ENCODE measurements around the gene RC3H1. TPM values are rescaled to one million over a fixed set of nuclear protein-coding genes. Genes with fewer than 3 reads are reported as not detected.
"Not testable (repeated sequence)": the region's sequence is repeated elsewhere in the genome, so short reads cannot be mapped to it uniquely, and the experiment has no call there.

RC3H1 gene
- total RNA-seq, 1 experiment from 2014 or later: 8.8 TPM

DNA sequence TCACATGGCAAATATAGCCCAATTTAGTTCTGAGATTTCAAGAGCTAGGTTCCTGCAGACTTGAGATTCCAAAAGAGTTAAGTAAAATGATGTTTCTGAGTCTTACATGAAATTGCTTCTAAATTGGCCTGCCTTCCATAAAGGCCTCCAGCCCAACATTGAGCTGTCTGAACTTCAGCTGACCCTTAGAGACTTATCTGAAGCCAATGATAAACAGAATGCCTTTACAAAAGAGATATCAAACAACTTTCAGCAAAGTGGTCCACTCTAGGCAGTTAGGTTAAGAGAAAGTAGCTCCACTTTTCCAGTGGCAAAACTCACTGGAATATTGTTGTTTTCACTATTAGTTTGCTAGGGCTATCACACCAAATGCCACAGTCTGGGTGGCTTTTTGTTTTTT, 6.3 kb upstream of the RC3H1 start:
- no peak for DNase-seq (ENCODE audit: low spot score)

- DNase-seq (ENCODE audit: low spot score): peak; percentile 21
Observed at GRCh38 chr1:174023440-174023839, 1.3 kb upstream of the RC3H1 start.

GRCh38 chr1:174022976-174023277, 770 bp upstream of the RC3H1 start:
- DNase-seq (ENCODE audit: low spot score): no peak

GRCh38 chr1:174021591-174022079, 522 bp downstream of the RC3H1 start:
- peak; percentile 10 for DNase-seq (ENCODE audit: low spot score)

DNA sequence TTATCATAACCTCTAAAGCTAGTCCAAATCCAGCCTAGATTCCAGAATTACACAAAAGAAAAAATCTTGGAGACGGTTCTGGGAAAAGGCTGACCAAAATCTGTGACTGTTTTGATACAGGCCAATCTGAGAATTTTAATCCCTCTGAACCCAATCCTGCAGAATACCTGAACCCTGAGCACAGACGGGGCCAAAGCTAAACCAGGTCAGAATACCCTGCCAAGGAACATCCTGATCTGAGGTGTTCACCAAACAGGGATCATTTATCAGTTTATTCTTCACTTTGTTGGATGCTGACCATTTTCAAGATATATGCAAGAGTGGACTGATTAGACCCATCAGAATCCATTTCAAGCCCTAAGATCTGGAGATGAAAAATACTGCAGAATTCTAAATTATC, 3.6 kb downstream of the RC3H1 start:
- DNase-seq (ENCODE audit: low spot score): no peak

GRCh38 chr1:174017231-174017970, 4.8 kb downstream of the RC3H1 start:
- no peak for DNase-seq (ENCODE audit: low spot score)

DNA sequence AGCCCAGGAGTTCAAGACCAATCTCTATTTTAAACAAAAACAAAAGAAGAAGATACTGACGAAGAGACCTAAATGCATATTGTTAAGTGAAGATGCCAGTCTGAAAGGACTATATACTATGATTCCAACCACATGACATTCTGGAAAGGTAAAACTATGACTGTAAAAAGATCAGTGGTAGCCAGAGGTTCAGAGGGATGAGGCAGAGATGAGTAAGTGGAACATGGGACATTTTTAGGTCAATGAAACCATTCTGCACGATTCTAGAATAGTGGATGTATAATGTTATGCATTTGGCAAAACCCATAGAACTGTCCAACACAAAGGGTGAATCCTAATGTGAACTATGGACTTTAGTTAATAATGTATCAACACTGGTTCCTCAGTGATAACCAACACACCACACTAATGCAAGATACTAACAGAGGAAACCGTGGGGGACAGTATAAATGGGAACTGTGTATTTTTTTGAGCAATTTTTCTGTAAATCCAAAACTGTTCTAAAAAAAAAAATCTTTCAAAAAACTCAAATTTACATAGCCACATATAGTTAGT, 8.2 kb downstream of the RC3H1 start:
- DNase-seq (ENCODE audit: low spot score): no peak

DNA sequence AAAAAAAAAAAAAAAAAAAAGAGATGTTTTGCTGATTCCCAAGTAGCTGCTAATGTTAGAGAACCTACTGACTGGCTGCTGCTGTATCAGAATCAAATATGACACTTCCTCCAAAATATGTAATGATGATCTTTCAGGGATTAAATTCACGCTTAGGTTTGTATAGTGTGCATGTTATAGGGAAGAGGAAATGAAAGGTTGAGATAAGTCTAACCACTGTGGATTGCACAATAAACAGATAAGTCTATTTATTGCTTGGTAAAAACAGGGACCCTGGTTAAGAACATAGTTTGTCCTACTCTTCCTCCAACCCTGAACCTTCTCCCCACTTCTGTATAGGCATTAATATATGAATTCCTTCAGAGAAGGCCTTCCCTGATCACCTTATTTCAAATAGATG, 13.2 kb downstream of the RC3H1 start:
- DNase-seq (ENCODE audit: low spot score): no peak

DNA sequence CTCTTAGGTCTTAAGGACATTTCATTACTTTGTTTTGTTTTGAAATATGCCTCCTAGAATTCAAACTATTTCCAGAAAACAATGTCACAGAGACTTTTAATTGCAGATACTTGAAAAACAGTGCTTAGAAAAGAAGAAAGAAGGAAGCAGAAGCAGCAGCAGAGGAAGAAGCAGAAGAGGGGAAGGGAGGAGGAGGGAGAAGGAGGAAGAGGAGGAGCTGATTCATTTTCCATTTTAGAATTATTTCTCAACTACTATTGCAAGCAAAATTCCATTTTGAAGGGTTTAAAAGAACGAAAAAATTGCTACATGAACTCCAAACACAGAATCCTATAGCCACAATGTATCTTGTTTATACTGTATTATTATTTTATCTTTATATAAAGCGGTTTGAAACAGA, 13.9 kb downstream of the RC3H1 start:
- DNase-seq (ENCODE audit: low spot score): no peak

DNA sequence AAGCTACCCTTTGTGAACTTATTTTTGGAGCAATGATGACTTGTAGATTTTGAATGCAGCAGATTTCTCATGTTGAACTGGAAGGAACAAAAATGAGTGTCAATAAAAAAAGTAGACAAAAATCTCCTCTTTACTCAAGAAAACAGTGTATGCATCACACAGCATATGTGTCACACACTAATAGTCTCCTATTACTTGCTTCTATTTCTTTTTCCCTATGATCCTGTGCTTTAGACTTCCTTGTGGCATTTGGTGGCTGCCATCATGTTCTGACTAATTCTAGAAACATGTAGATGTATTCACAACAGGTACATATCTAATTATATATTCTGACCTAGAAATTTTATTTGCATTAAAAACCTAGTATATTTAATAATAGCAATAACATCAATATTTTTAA, 14.3 kb downstream of the RC3H1 start:
- no peak for DNase-seq (ENCODE audit: low spot score)

DNA sequence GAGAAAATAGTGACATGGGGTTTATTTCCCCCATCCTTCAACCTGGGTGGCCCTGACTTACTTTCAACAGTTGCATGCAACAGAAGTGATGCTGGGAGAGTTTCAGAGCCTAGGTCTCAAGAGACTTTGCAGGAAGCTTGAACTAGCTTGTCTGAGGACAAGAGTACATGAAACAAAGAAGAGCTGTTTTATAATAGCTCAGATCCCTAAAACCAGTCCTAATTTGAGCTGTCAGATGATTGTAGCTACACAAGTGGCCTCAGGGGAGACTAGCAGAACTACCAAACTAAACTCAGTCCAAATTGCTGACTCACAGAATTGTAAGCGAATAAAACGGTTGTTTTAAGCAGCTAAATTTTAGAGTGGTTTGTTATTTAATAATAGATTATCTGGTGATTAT, 17.1 kb downstream of the RC3H1 start:
- DNase-seq (ENCODE audit: low spot score): peak; percentile 39

DNA sequence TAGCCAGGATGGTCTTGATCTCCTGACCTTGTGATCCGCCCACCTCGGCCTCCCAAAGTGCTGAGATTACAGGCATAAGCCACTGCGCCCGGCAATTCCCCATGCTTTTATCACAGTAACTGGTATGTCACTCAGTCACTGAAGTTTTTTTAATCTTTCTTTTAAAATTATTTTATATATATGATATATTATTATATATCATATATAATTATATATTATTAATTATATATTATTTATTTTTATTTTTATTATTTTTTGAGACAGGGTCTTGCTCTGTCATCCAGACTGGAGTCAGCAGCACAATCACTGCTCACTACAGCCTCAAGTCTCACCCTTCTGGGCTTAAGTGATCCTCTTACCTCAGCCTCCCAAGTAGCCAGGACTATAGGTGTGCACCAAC, 18.3 kb downstream of the RC3H1 start:
- DNase-seq (ENCODE audit: low spot score): no peak

- no peak for DNase-seq (ENCODE audit: low spot score)
Observed at GRCh38 chr1:174001573-174001972, 20.6 kb downstream of the RC3H1 start.

GRCh38 chr1:174000371-174000770, 21.8 kb downstream of the RC3H1 start:
- DNase-seq (ENCODE audit: low spot score): no peak

DNA sequence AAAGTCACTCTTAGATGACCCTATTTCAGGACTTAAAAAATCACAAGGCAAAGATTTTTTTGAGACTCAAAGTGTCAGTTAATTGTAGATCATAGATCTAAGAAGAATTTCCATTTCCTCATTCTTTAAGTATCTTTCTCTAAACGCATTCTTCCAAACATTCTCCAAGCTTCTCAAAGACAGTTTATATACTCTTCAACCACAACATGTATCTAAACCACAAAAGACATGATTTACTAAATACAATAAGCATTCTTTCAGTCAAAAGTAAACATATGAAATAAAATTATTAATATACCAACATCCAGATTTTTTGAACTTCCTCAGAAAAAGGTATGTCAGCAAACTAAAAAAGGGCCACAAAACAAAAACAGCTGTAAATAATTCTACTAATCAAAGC, 24.4 kb downstream of the RC3H1 start:
- DNase-seq (ENCODE audit: low spot score): no peak

GRCh38 chr1:173996995-173997394, 25.2 kb downstream of the RC3H1 start:
- no peak for DNase-seq (ENCODE audit: low spot score)

DNA sequence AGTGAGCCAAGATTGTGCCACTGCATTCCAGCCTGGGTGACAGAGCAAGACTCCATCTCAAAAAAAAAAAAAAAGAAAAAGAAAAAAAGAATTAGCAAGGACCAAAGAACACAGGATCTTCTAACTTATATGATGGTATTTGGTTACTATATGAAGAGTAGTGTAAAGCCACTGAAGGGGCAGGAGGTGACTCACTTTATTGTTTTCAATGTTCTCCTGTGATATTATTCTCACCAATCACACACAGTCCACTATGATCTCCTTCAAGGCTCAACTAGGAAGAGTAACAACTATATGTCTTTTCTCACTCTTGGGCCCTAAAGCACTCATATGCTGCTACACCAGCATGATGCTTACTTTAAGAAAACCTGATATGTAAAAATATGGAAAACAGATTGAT, 26.7 kb downstream of the RC3H1 start:
- DNase-seq (ENCODE audit: low spot score): no peak

DNA sequence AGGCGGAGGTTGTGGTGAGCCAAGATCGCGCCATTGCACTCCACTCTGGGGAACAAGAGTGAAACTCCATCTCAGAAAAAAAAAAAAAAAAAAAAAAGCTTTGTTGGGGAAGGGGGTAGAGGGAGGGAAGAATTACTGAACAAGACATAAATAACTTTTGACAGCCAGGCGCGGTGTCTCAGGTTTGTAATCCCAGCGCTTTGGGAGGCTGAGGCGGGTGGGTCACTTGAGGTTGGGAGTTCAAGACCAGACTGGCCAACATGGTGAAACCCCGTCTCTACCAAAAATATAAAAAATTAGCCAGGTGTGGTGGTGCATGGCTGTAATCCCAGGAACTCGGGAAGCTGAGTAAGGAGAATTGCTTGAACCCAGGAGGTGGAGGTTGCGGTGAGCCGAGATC, 28.2 kb downstream of the RC3H1 start:
- not testable (repeated sequence) for DNase-seq (ENCODE audit: low spot score)

DNA sequence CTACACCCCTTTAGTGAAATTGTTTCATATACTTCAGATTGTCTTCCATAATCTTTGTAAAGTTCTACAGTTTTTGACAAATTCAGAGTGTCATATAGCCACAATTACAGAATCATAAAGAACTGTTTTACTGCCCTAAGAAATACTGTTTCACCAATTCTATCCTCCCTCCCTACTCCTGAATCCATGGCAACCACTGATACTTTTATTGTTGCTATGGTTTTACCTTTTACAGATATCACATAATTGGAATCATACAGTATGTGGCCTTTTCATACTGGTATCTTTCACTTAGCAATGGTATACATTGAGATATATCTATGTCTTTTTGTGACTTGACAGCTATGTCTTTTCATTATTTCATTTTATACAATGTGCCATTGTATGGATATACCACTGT, 34.1 kb downstream of the RC3H1 start:
- DNase-seq (ENCODE audit: low spot score): no peak

- DNase-seq (ENCODE audit: low spot score): no peak
Observed at GRCh38 chr1:173986951-173987350, 35.2 kb downstream of the RC3H1 start.

DNA sequence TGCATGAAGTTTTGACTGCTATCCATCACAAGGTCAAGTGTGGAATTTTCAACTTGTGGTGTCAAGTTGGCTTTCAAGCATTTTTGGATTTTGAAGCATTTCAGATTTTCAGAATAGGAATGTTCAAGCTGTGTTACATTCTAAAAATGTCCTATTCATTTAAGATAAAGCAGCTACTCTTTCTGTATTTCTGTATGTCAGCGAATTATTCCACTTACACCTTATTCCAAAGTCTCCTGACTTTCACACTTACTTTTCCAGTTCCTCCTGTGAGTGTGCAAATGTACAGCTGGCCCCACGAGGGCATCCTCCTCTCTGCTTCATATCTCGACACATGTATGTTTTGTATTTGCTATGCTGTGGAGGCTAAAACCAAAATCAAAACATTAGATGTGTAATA, 51.9 kb downstream of the RC3H1 start:
- no peak for DNase-seq (ENCODE audit: low spot score)

- not testable (repeated sequence) for DNase-seq (ENCODE audit: low spot score)
Observed at GRCh38 chr1:173965896-173966295, 56.3 kb downstream of the RC3H1 start.

DNA sequence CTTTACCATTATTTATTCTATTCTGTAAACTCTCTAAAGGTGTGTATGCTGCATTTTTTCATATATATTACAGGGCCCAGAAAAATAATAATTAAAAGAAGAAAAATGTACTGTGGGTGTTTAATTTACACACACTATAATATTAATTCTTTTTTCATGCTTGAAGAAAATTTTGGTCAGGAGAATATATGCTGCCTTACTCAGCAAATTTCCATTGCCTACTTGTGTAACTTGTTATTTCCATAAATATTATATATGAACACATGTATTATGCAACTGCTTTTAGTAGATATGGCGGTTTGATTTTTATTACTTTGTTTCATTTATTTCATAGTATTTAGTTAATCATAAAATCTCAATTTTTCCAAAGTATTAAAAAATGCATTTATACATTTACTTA, 58.7 kb downstream of the RC3H1 start:
- DNase-seq (ENCODE audit: low spot score): no peak

DNA sequence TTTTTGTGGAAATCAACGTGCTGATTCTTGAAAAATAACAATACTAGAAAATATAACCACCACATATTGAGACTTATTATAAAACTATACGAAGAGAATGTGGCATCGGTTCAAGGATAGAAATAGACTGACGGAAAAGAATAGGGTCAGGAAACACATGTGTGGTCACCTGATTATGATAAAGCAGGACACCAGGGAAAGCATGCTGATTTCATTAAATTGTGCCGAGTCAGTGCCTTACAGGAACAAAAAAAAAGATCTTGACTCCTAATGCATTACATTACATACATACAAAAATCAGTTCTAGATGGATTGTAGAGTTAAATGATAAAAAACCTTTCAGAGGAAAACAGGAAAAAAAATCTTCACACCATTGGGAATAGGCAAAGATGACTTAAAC, 61.5 kb downstream of the RC3H1 start:
- DNase-seq (ENCODE audit: low spot score): no peak
